HEK293 (cell line): ENCODE results near the gene IFNE.

Experiments used
- KLF16 ChIP-seq: fragments of 450-650 bp; formaldehyde crosslinking; IDR thresholded peaks from 2 replicates; pipeline ENCODE4 v1.5.1; 2017; ENCODE audit warnings: missing biosample characterization, missing genetic modification characterization
- TF ChIP-seq, protein P1 (sequence below): fragments of 450-650 bp; formaldehyde crosslinking; IDR thresholded peaks from 2 replicates; pipeline ENCODE4 v1.5.1; 2016; ENCODE audit warnings: missing biosample characterization, missing genetic modification characterization

DNA sequence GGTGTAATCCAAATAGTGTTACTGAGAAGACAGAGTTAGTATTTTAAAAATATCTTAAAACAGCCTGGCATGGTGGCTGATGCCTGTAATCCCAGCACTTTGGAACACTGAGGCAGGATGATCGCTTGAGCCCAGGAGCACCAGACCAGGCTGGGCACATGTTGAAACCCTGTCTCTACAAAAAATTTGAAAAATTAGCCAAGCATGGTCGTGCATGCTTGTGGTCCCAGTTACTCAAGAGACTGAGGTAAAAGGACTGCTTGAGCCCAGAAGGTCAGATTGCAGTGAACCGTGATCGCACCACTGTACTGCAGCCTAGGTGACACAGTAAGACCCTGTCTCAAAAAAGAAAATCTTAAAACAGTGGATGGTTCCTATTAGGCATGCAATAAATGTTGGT, 29.4 kb downstream of the IFNE start:
- TF ChIP-seq KLF16 (tag by site-specific recombination) = no peak
- TF ChIP-seq, protein P1, sequence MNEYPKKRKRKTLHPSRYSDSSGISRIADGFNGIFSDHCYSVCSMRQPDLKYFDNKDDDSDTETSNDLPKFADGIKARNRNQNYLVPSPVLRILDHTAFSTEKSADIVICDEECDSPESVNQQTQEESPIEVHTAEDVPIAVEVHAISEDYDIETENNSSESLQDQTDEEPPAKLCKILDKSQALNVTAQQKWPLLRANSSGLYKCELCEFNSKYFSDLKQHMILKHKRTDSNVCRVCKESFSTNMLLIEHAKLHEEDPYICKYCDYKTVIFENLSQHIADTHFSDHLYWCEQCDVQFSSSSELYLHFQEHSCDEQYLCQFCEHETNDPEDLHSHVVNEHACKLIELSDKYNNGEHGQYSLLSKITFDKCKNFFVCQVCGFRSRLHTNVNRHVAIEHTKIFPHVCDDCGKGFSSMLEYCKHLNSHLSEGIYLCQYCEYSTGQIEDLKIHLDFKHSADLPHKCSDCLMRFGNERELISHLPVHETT (tag by site-specific recombination) = no peak
